WERI-Rb-1 (cell line): ENCODE measurements around the gene THRB.

Source experiments
- DNase-seq: peaks from one replicate; pipeline ENCODE4 v3.0.0-alpha.2; 2020
- H3K27ac ChIP-seq: fragments of 250-450 bp; sonication (Bioruptor Pico); 2 replicates; pipeline ENCODE4 v1.5.1; 2020; ENCODE audit warnings: mild to moderate bottlenecking, moderate library complexity
- H3K27me3 ChIP-seq: fragments of 250-450 bp; sonication (Bioruptor Pico); 2 replicates; pipeline ENCODE4 v1.5.1; 2021; ENCODE audit warnings: mild to moderate bottlenecking, low read depth, moderate library complexity; ENCODE audit not compliant: insufficient read depth, severe bottlenecking
- H3K36me3 ChIP-seq: fragments of 250-450 bp; sonication (Bioruptor Pico); 2 replicates; pipeline ENCODE4 v1.5.1; 2020; ENCODE audit warnings: mild to moderate bottlenecking, moderate library complexity
- H3K4me3 ChIP-seq: 2 replicates; pipeline ENCODE4 v1.5.1; 2011; ENCODE audit warnings: low read depth, mild to moderate bottlenecking, control low read depth, low read length
- H3K9me3 ChIP-seq: fragments of 250-450 bp; sonication (Bioruptor Pico); 2 replicates; pipeline ENCODE4 v1.5.1; 2021; ENCODE audit warnings: mild to moderate bottlenecking, moderate library complexity; ENCODE audit not compliant: severe bottlenecking
- CTCF ChIP-seq: IDR thresholded peaks from 2 replicates; pipeline ENCODE4 v1.5.1; 2011; ENCODE audit warnings: low read depth, mild to moderate bottlenecking, control low read depth, inconsistent platforms, low read length

Gene THRB

DNA sequence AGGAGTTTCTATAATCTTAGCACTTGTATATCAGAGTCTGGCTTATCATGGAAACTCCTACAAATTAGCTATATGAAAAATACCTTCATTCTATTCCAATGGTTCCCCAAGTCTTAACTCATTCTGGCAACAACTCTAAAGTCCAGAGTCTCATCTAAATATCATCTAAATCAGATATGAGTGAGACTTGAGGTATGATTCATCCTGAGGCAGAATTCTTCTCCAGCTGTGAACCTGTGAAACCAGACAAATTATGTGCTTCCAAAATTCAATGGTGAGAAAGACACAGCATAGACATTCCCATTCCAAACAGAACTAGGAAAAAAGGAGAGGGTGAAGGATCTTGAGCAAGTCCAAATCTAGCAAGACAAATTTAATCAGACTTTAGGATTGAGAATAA lies 138.8 kb downstream of the THRB start:
- Histone ChIP-seq H3K36me3 (no peaks in the 10 kb centered on the region), H3K4me3 (no peak overlapping the region), H3K27ac (no peak overlapping the region), H3K9me3 (no peaks in the 10 kb centered on the region), H3K27me3 (no peaks in the 10 kb centered on the region)
- TF ChIP-seq CTCF, result no peak
- DNase-seq, result no peak

DNA sequence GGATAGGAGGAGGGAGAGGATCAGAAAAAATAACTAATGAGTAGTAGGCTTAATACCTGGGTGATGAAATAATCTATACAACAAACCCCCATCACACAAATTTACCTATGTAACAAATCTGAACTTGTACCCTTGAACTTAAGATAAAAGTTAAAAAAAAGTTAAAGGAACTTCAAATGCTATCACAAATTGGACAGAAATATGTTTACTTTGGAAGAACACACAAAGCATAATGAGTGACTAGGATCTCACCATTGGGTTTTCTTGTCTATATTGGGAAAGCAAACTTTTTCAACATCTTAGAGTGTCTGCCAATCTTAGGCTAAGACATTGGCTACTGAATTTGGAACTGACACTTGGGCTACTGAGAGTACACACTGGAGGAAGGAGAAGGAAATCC lies 140.4 kb downstream of the THRB start:
- Histone ChIP-seq H3K4me3 (no peak overlapping the region), H3K27me3 (no peaks in the 10 kb centered on the region), H3K27ac (no peak overlapping the region), H3K9me3 (no peaks in the 10 kb centered on the region), H3K36me3 (no peaks in the 10 kb centered on the region)
- TF ChIP-seq CTCF, result no peak
- DNase-seq, result no peak

DNA sequence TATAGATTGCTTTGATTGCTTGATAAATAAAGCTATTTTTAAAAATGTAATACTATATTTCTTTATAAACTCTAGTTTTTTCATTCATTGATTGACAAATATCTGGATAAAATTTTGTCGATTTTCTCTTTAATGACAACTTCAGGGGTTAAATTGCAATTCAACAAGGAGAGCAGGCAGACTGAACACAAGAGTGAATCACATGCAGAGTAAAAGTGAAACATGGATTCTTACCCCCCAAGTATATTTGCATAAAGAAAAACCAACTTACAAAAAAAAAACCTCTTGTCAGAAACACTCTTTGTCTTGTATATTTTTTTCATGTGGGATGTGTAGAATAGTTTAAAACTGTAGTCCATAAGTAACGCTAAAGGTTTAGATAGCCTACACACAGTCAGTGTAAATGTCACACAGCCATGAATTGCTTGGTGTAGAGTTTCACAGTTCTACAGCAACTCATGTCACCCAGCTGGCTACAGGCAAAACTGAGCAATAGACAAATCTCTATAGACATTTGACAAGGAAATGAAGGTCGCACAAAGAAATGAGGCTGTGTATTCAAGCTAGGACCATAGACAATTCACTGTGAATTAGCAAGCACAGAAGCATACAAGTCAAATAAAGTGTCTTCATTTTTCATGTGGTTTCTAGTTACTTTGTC lies 141.6 kb downstream of the THRB start:
- Histone ChIP-seq H3K36me3 (no peaks in the 10 kb centered on the region), H3K27me3 (no peaks in the 10 kb centered on the region), H3K4me3 (no peak overlapping the region), H3K9me3 (no peaks in the 10 kb centered on the region), H3K27ac (no peak overlapping the region)
- DNase-seq, result no peak
- no peak for TF ChIP-seq CTCF

- Histone ChIP-seq H3K4me3 (no peak overlapping the region), H3K36me3 (no peaks in the 10 kb centered on the region), H3K27ac (no peak overlapping the region), H3K9me3 (no peaks in the 10 kb centered on the region), H3K27me3 (no peaks in the 10 kb centered on the region)
- no peak for TF ChIP-seq CTCF
- no peak for DNase-seq
Measured at GRCh38 chr3:24351779-24352469, 142.7 kb downstream of the THRB start.

DNA sequence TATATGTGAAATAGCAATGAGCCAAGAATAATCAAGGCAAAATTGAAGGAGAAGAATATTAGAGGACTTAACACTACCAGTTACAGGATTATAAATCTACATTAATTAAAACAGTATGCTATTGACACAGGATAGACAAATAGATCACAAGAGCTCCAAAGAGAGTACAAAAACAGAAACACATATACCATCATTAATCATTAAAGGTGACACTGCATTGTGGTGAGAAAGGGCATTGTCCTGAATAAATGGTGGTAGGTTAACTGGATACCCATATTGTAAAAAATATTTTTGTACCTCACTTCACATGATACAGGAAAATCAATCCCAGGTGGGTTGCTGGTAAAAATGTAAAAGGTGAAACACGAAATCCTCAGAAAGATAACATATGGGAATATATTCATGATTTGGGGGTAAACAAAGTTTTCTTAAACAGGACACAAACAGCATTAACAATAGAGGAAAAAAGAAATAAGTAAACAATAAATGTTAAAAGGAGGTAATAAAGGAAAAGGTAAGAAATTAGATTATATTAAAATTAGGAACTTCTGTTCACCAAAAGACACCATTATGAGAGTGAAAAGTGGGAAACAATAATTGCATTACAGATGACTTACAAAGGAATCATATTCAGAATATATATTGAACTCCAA lies 145.2 kb downstream of the THRB start:
- Histone ChIP-seq H3K4me3 (no peak overlapping the region), H3K36me3 (no peaks in the 10 kb centered on the region), H3K9me3 (no peaks in the 10 kb centered on the region), H3K27ac (no peak overlapping the region), H3K27me3 (no peaks in the 10 kb centered on the region)
- DNase-seq, result no peak
- TF ChIP-seq CTCF, result no peak
